HG03097 (cell line): ENCODE data around the gene BBS9.

Experiments used
- ATAC-seq: cut with Tn5 transposase; IDR thresholded peaks from one replicate; pipeline ENCODE4 v1.9.1; 2021; ENCODE audit not compliant: unreplicated experiment, low FRiP score

Gene BBS9

DNA sequence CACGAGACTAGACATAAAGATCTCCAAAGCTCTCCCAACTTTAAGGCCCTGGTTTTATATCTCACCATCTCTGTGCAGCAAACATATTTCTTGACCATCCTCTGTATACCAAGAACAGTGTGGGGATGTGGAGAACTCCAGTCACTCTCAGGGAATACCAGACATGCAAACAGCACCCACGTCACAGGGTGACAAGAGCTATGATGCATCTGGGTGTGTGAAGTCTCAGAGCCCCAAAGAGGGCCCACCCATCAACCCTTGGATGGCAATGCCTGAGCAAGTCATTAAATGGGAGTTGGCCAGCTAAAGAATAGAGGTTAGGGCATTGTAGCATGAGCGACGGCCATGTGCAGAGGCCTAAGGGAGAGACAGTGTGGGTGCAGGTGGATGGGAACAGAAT lies 402.5 kb downstream of the BBS9 start:
- no peak for ATAC-seq

DNA sequence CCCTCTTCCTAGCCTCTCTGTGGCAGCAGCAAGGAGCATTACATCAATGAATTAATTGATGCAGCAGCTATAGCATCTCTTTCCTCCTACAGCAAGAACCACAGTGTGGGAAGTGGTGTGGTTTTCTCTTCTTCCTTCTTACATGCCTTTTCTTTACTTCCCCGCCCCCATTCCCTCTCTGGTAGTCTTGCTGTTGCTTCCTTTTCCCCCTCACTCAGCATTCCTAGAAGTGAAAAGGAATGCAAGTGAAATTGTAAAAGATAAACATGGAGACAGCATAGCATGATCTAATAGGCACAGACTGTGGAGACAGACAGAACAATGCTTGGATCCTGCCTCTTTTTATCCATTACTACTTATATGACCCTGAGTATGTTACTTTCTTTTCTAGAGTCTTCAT lies 405.5 kb downstream of the BBS9 start:
- ATAC-seq: no peak

DNA sequence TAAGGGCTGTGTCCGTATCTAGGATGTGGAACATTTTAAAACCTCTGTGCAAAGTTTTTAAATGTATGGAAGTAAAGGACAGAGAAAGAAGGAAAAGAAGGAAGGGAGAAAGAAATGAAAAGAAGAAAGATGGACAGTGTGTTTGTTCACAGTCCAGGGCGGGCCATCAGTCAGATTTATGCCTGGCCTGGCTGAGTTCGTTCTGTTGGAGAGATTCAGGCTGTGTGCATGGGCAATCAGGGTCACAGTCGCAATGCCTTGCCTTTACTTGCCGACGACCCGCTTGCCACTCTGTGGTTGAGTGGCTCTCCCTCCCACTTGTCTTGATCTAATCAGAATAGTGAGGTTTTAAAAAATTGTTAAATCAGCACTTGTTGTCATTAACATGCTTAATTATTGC lies 406.6 kb downstream of the BBS9 start:
- ATAC-seq: no peak

DNA sequence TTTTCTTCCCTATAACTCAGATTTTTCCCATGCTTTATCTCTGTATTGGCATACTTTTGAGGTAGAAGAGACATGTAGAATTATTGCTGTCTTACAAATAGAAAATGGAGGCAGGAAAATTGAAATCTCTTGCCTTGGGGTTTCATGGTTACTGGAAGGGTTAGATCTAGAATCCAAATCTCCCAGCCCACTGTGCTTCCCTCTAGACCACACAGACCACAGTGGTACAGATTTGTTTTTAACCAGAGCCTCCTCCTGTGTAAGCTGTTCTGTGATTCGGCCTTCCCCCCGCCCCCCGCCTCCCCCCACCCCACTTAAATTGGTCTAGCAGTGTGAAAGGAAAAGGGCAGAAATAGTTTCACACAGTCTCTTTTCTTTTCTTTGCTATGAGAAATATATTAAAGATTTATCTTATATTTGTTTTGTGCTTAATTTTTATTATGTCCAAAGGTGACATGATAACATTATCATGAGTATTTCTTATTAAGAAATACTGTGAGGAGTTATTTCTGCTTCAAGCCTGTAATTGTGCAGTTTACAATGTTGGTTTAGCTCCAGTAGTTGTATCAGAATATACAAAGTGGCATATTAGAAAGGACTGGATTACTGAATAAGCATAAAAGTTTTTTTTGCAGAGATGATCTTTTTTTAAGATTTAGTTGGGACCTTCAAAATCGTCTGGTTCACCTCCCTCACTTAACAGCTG lies 407.2 kb downstream of the BBS9 start:
- no peak for ATAC-seq

DNA sequence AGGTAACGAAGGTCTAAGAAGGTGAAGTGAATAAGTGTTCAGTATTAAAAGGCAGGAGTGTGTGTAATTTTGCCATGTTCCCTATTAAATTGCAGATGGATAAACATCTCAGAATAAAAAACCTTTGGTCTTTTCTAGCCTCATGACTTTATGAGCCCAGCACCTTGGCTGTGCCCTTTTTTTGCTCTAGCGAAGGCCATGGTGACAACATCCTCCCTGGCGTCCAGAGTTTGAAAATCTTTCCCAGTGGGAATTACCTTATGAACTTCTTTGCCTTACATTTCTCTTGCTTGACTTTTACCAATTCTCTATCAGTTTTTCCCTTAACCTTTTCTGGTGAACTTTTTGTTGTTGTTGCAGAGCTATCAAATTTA lies 407.7 kb downstream of the BBS9 start:
- no peak for ATAC-seq

DNA sequence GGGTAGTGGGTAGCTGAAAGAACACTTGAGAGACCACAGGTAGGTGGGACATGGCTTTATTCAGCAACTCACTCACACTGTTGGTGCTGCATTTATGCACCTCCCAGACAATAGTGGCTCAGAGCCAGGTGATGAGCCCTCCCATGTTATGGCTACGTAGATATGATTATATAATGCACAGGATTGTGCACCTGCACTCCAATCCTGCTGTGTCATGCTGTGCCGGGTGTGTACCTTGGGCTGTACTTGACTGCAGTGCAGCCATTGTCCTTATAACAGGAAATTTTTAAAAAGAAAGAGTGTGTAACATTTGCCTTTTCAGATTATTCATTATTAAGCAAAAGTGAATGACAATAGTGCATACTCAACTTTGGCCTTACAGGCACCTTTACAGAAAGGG lies 409.8 kb downstream of the BBS9 start:
- ATAC-seq: no peak

DNA sequence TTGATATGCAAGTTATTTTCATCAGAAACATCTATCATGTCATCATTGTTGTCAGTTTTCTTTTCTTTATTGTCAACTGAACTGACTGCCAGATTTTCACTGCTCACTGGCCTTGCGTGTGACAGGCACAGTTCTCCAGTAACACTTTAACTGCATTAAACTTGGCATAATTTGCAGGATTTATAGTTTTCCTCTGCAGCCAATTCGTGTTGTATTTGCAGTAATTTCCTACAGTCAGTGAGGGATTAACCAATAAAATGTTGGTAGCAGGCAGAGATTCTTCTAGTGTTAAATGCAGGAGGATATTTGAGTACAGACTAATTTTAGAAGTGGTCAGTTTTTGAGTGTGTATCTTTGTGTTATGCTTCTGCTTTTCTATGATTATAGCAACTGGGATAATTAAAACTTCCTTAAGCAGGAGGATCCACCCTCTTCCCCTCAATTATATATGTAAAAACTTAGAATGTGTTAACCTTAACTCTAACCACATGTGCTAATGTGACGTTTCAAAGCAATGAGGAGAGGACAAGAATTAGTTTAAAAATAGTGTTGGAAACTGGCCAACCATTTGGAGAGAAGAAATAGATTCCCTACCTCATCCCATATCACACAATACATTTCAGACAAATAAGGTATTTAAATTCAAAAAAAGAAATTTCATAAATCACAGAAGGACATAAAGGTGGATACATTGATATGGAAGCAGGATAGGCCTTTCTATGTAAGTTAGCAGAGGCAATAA lies 410.5 kb downstream of the BBS9 start:
- ATAC-seq: no peak

DNA sequence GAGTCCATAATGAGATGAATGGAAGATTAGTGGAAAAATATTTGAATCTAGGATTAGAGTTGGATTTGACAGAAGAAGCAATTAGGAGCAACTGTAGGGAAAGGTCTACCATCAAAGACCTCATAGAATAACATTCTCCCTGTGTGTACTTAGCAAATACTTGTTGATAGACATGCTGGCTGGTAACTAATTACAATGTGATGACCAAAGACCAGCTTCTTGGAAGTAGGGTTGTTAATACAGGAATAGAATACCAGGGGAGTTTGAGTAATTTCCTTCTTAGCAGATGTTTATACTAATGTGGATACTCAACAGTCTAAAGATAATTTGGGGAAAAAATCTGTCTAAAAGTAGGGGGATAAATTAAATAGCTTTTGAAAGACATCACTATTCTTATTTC lies 418.5 kb downstream of the BBS9 start:
- ATAC-seq: no peak

DNA sequence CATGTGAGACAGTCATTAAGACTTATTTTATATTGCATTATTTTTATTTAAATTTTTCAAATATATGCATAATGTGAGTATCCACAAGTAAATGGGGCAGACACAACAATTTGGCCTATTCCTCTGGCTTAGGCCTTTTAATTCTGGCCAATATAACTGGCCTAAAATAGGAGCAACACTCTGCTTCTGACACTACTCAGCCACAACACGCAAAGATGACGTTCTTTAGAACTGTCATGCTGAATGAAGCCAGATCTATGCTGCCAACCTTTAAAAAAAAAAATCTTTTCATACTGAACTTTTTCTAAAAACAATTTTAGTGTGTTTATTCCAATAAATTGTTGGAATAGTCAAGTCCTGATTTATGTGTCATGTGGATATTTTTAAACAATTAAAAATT lies 421.0 kb downstream of the BBS9 start:
- ATAC-seq: no peak

DNA sequence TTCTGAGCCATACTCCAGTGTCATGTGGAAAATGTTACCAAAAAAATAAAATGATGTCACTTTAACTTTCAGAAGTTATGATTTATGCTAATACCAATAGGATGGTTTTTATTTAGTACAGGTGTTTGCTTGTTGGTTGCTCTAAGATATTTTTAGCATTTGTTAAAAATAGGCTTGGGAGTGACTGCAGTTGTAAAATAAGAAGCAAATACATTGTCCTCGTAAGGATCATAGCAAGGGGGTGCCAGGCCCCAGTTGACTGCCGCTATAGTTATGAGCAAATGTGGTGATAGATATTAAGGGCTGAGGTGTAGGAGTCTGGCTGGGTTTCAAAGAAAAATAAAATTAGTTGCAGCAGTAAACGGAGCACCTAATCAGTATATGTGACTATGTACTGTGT lies 421.6 kb downstream of the BBS9 start:
- ATAC-seq: no peak

DNA sequence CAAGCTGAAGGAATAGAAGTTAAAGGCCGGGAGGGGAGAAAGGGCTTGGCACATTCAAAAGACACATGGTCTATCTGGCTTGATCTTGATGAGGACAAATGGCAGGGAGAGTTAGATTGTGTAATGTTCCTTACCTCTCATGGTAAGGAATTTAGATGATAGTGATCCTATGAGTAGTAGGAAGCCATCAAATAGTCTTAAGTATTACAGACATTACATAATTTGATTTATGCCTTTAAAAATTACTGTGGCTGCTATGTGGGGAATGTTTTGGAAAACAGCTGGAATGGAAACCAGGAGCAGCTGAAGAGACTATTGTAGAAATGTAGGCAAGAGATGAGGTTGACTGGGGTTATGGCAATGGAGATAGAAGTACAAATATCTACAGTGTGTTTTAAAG lies 424.7 kb downstream of the BBS9 start:
- no peak for ATAC-seq

DNA sequence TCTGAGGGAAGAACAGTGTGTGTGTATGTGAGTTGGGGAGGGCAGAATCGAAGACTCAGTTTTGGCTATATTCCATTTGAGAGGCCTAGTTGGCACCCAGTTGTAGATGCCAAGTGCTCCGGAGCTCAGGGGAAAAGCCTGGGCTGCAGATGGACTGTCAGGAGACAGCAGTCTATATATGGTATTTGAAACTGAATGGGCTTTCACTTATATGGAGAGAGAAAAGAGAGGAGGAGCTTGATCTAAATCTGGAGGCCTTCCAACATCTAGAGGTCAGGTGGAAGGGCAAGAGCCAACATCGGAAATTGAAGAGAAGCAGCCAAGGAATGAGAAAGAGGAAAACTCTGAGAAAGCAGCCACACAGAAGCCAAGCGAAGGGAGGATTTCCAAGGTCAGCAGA lies 425.2 kb downstream of the BBS9 start:
- ATAC-seq: no peak

DNA sequence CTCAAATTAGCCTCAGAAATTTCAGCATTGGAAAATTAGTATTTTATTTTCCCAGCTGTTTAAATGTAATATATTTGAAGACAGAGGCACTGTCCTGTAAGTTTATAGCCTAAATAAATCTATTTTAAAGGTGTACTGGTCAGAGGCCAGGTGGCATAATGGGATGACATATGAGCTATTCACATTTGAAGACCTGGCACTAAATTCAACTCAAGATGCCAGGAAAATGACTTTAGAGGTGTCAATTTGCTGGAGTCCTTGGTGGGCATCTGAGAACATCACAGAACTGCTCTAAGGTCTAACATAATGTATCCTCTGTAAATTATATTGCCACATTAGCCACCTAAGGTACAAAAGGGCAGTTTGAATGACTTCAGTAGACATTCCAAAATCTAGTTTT lies 427.1 kb downstream of the BBS9 start:
- ATAC-seq: no peak

DNA sequence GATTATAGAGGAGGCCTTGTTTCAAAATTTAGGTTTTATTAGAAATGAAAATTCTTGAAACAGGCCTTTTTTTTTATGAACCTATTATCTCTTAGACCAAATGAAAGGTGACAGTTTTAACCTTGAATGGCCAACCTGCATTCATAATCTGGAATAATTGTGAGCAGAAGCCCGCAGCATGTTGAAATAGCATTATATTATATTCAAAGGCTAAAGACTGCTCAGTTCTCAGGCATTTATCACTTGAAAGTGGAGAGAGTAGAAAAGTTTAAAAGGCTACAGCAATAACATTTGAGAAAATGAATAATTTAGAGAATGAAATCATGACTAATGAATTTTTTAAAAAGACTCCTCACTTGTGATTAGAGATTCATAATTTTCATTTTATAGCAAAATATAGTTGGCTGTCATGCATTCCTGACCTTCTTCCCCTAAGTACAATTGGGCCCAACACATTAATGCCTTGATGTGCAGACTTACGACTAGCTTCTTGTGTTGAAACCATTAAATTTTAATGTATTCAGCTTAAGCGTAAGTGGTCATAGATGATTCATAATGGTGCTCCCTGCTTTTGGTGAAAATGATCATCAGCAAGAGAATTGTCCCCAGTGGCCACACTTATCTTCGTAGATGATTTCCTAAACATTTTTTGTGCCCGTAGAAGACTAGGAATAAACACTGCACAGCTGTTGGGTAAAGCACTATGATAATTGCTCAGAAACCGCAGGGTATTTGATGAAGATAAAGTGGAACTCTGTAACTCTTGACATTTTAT lies 429.4 kb downstream of the BBS9 start:
- no peak for ATAC-seq

DNA sequence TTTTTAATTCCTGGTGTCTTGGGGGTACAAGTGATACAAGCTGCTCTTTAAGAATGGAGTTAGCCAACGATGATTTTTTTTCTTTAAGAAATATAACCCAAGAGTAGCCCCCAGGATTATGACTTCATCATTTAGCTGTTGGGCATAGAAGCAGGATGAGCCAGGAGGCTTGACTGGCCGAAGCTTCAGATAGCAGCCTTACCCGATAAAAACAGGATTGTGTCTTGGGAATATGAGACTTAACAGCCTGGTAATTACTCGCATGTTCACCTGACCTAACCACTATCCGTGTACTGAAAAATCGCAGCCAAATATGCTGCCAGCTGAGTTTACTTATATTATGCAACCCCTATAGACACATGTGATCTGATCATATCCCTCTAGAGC lies 430.0 kb downstream of the BBS9 start:
- ATAC-seq: no peak

DNA sequence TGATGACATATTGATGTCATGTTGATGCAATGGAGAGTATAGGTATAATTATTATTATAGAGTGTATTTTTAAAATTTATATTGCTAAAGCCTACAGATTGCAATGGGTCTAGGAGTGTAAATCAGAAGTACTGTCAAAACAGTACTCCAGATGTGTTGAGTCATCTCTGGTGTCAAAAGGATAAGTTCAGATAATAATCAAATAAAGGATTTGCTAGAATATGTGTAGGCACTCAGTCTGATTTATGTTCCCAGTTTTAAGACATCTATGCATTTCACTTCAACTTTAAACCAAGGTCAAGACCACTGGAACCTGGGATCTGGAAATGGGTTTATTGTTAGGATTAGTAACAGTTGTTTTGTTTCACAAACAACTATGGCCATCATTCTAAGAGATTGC lies 433.6 kb downstream of the BBS9 start:
- no peak for ATAC-seq

DNA sequence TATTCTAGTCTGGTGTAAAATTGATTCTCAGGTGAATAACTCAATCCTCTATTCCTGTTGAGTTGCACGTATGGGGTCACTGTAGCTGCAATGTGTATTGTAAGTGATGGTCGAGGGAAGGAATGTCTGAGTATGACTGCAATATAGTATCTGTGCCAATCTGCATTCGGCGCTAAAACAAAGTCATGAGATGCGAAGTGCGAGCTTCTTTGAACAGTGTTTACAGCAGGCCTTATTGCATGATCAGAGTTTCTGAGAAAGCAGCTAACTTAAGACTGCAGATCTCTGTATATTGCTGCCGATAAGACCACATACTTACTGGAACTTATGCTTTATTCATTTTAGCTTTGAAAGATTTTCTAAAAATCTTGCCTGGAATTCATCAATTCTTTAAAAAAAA lies 434.3 kb downstream of the BBS9 start:
- no peak for ATAC-seq

DNA sequence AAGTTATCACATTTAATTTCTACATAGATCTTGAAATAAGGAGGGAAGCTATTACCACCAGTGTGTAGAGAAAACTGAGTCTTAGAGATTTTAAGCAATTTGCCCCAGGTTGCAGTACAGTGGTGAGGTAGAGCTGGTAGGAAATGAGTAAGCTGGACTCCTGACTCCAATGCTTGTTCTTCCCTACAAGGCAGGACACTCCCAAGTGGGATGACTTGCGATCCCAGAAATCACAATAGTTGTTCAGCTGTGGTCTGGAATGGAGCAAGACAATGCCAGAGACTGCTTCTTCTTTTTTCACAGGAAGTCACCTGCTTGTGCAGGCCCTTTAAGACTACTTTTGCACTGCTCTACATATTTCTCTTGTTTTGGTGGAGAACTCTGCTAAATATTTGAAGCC lies 448.8 kb downstream of the BBS9 start:
- ATAC-seq: no peak

DNA sequence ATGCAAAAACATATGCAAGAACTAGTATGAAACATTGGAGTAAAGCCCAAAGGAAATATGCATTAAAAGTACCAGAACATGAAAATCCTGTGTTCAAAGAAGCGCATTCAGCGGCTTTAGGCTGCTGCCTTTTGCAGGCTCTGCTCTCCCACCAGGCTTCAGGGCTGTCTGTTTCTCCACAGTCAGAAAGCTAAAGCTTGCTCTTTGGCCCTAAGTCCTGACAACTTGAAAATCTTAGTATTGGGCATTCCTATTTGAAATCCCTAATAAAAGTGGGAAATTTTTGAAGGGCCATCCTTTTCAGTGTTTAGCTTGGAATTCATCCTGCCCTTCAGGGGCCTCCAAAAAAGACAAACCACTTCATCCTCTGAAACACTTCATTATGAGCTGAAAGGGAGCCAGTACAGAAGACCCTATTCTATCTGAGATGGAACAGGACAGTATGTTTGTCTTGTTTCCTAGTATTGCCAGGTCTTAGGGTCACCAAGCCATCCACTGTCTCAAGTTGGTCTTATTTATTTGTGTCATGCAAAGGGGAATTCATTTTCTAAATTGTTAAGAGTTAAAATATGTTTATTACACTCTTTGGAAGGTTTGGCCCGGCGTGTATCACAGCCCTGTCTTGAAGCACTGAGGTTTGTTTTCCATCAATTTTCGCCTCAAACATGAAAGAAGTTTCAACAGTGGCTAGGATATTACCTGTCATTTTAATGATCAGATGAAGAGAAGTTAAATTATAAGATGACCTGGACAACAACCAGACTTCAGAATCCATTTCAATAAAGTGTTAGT lies 449.7 kb downstream of the BBS9 start:
- ATAC-seq: no peak

DNA sequence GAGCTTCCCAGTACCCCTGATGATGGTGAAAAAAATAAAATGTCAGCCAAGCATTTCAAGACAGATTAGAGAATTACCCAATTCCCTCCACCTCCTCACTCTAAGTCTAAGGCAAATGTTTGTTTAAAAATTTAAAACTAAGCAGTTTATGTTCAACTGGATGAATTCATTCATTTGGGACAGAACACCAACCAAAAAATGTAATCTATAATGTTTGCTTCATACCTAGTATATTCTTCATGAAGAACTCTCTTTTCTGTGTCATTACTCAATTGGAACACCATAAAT lies 450.3 kb downstream of the BBS9 start:
- ATAC-seq: no peak

DNA sequence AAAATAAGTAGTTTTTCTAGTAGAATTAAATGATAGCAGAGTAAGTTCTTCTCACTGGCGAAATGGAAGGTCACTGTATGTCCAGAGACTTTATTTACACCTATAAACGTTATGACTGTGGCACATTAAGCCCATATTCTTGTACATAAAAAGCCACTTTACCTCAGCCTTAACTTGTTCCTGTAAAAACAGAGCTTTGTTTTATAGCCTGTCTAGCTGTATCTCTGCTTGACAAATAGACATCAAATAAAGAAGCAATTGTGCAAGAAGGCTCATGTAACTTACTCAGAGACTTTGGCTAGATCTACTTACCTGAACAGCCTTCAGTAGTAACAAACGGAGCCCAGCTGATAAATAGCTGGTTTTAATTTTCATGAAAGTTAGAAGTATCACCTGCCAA lies 451.9 kb downstream of the BBS9 start:
- no peak for ATAC-seq
